ENCODE data around the gene RER1.

RER1 gene

GRCh38 chr1:2375923-2376260 is 15.7 kb upstream of the RER1 start:
- no peak for DNase-seq (ENCODE audit: low read depth in 2 of 2)

GRCh38 chr1:2376261-2376741 is 15.3 kb upstream of the RER1 start:
- no peak for DNase-seq (ENCODE audit: low read depth in 2 of 2)

- no peak for DNase-seq (ENCODE audit: low read depth in 2 of 2)
These were observed 14.5 kb upstream of the RER1 start for GRCh38 chr1:2376931-2377672.

- no peak for DNase-seq (ENCODE audit: low read depth in 2 of 2)
These were observed 13.7 kb upstream of the RER1 start for GRCh38 chr1:2377751-2378440.

GRCh38 chr1:2378441-2378851 is 13.2 kb upstream of the RER1 start:
- no peak for DNase-seq (ENCODE audit: low read depth in 2 of 2)

- DNase-seq (ENCODE audit: low read depth in 2 of 2): no peak
These were observed 12.5 kb upstream of the RER1 start for GRCh38 chr1:2378956-2379732.

- no peak for DNase-seq (ENCODE audit: low read depth in 2 of 2)
These were observed 11.8 kb upstream of the RER1 start for GRCh38 chr1:2379733-2380404.

GRCh38 chr1:2380816-2381591 is 10.6 kb upstream of the RER1 start:
- no peak for DNase-seq (ENCODE audit: low read depth in 2 of 2)

GRCh38 chr1:2381741-2382620 is 9.7 kb upstream of the RER1 start:
- DNase-seq (ENCODE audit: low read depth in 2 of 2): peak; percentile 59 to 70

- no peak for DNase-seq (ENCODE audit: low read depth in 2 of 2)
These were observed 8.8 kb upstream of the RER1 start for GRCh38 chr1:2382621-2383361.

GRCh38 chr1:2383576-2383975 is 8.1 kb upstream of the RER1 start:
- no peak for DNase-seq (ENCODE audit: low read depth in 2 of 2)

- no peak for DNase-seq (ENCODE audit: low read depth in 2 of 2)
These were observed 7.3 kb upstream of the RER1 start for GRCh38 chr1:2384130-2384860.

GRCh38 chr1:2384941-2385481 is 6.6 kb upstream of the RER1 start:
- DNase-seq (ENCODE audit: low read depth in 2 of 2): no peak

GRCh38 chr1:2385606-2386280 is 5.9 kb upstream of the RER1 start:
- no peak for DNase-seq (ENCODE audit: low read depth in 2 of 2)

- no peak for DNase-seq (ENCODE audit: low read depth in 2 of 2)
These were observed 4.7 kb upstream of the RER1 start for GRCh38 chr1:2386636-2387611.

GRCh38 chr1:2388004-2388913 is 3.4 kb upstream of the RER1 start:
- DNase-seq (ENCODE audit: low read depth in 2 of 2): no peak

Measured in stimulated activated CD4-positive, alpha-beta T cell treated with anti-CD3 and anti-CD28 coated beads, Interleukin-12 subunit alpha, Interleukin-12 subunit beta, amount 100 ng/mL, for 24 hours (primary cell).